NOMO-1 (cell line): ENCODE results near the gene CHD9.
"Not testable (repeated sequence)": the region's sequence is repeated elsewhere in the genome, so short reads cannot be mapped to it uniquely, and the experiment has no call there.

ENCODE experiments used
- DNase-seq, 2 experiments: peaks; one replicate each; lab custom pipeline; 2025; ENCODE audit not compliant: unreplicated experiment in 2 of 2; lab: John Stamatoyannopoulos, UW

CHD9 gene

GRCh38 chr16:53176434-53176833, 121.6 kb downstream of the CHD9 start:
- peak in 1 of 2 experiments; percentile 5 for DNase-seq

- no peak for DNase-seq
Observed at GRCh38 chr16:53183442-53183841, 128.7 kb downstream of the CHD9 start.

- not testable (repeated sequence) for DNase-seq
Observed at GRCh38 chr16:53185741-53186140, 130.9 kb downstream of the CHD9 start.

GRCh38 chr16:53187775-53188174, 133.0 kb downstream of the CHD9 start:
- DNase-seq: no peak

- no peak for DNase-seq
Observed at GRCh38 chr16:53191413-53191812, 136.6 kb downstream of the CHD9 start.

GRCh38 chr16:53198933-53199332, 144.1 kb downstream of the CHD9 start:
- no peak for DNase-seq

GRCh38 chr16:53201900-53202299, 147.1 kb downstream of the CHD9 start:
- DNase-seq: no peak

- DNase-seq: no peak
Observed at GRCh38 chr16:53202398-53202797, 147.6 kb downstream of the CHD9 start.

- DNase-seq: peak; percentile 83 to 90
Observed at GRCh38 chr16:53207810-53208752, 153.3 kb downstream of the CHD9 start.

- DNase-seq: no peak
Observed at GRCh38 chr16:53209429-53209828, 154.6 kb downstream of the CHD9 start.

- no peak for DNase-seq
Observed at GRCh38 chr16:53209877-53210276, 155.1 kb downstream of the CHD9 start.

- no peak for DNase-seq
Observed at GRCh38 chr16:53211253-53211652, 156.5 kb downstream of the CHD9 start.

- no peak for DNase-seq
Observed at GRCh38 chr16:53212893-53213223, 158.1 kb downstream of the CHD9 start.

- no peak for DNase-seq
Observed at GRCh38 chr16:53213542-53213941, 158.8 kb downstream of the CHD9 start.

- peak; percentile 11 to 50 for DNase-seq
Observed at GRCh38 chr16:53216798-53217197, 162.0 kb downstream of the CHD9 start.

- no peak for DNase-seq
Observed at GRCh38 chr16:53219371-53219770, 164.6 kb downstream of the CHD9 start.

GRCh38 chr16:53219795-53220454, 165.1 kb downstream of the CHD9 start:
- DNase-seq: peak in 1 of 2 experiments; percentile 47

- DNase-seq: no peak
Observed at GRCh38 chr16:53220585-53220984, 165.8 kb downstream of the CHD9 start.

- peak; percentile 60 to 84 for DNase-seq
Observed at GRCh38 chr16:53224951-53225533, 170.3 kb downstream of the CHD9 start.

- no peak for DNase-seq
Observed at GRCh38 chr16:53232826-53233529, 178.2 kb downstream of the CHD9 start.

GRCh38 chr16:53234836-53235235, 180.0 kb downstream of the CHD9 start:
- no peak for DNase-seq
